HEK293 (cell line): ENCODE results near the gene RNF115.

Experiments
- GLIS1 ChIP-seq: fragments of 450-650 bp; formaldehyde crosslinking; IDR thresholded peaks from 2 replicates; pipeline ENCODE4 v1.5.1; 2016; ENCODE audit warnings: missing biosample characterization, missing genetic modification characterization
- HOXD13 ChIP-seq: sonication (generic); formaldehyde crosslinking; IDR thresholded peaks from 2 replicates; pipeline ENCODE4 v1.8.0; 2022; ENCODE audit warnings: missing genetic modification reagents, borderline replicate concordance
- IKZF3 ChIP-seq: fragments of 450-650 bp; IDR thresholded peaks from 2 replicates; pipeline ENCODE4 v1.5.0; 2018; ENCODE audit warnings: missing biosample characterization, mild to moderate bottlenecking, missing genetic modification characterization, moderate library complexity
- KLF1 ChIP-seq: fragments of 450-650 bp; formaldehyde crosslinking; IDR thresholded peaks from 2 replicates; pipeline ENCODE4 v1.5.1; 2016; ENCODE audit warnings: missing biosample characterization, missing genetic modification characterization
- KLF10 ChIP-seq: fragments of 450-650 bp; IDR thresholded peaks from 2 replicates; pipeline ENCODE4 v1.5.1; 2018; ENCODE audit warnings: missing biosample characterization, mild to moderate bottlenecking, missing genetic modification characterization
- KLF8 ChIP-seq: fragments of 450-650 bp; formaldehyde crosslinking; IDR thresholded peaks from 2 replicates; pipeline ENCODE4 v1.5.1; 2016; ENCODE audit warnings: missing biosample characterization, missing genetic modification characterization
- PRDM4 ChIP-seq: fragments of 450-650 bp; formaldehyde crosslinking; IDR thresholded peaks from 2 replicates; pipeline ENCODE4 v1.5.1; 2017; ENCODE audit warnings: missing biosample characterization, missing genetic modification characterization
- REST ChIP-seq: fragments of 450-650 bp; formaldehyde crosslinking; IDR thresholded peaks from 2 replicates; pipeline ENCODE4 v1.5.1; 2016; ENCODE audit warnings: missing biosample characterization, missing genetic modification characterization
- SP2 ChIP-seq: fragments of 450-650 bp; formaldehyde crosslinking; IDR thresholded peaks from 2 replicates; pipeline ENCODE4 v1.5.1; 2016; ENCODE audit warnings: missing biosample characterization, missing genetic modification characterization
- ZBTB17 ChIP-seq: fragments of 450-650 bp; formaldehyde crosslinking; IDR thresholded peaks from 2 replicates; pipeline ENCODE4 v1.5.1; 2016; ENCODE audit warnings: missing biosample characterization, missing genetic modification characterization
- ZBTB26 ChIP-seq: fragments of 450-650 bp; formaldehyde crosslinking; optimal IDR thresholded peaks from 2 replicates; pipeline ENCODE3; 2016; ENCODE audit warnings: missing biosample characterization, mild to moderate bottlenecking, missing genetic modification characterization
- ZBTB44 ChIP-seq: fragments of 450-650 bp; IDR thresholded peaks from 2 replicates; pipeline ENCODE4 v1.5.1; 2018; ENCODE audit warnings: missing biosample characterization, mild to moderate bottlenecking, missing genetic modification characterization
- ZBTB8A ChIP-seq: fragments of 450-650 bp; formaldehyde crosslinking; IDR thresholded peaks from 2 replicates; pipeline ENCODE4 v1.5.1; 2016; ENCODE audit warnings: missing biosample characterization, missing genetic modification characterization
- ZNF214 ChIP-seq: fragments of 450-650 bp; formaldehyde crosslinking; IDR thresholded peaks from 2 replicates; pipeline ENCODE4 v1.5.1; 2017; ENCODE audit warnings: missing biosample characterization, mild to moderate bottlenecking, missing genetic modification characterization, borderline replicate concordance
- ZNF239 ChIP-seq: fragments of 450-650 bp; formaldehyde crosslinking; IDR thresholded peaks from 2 replicates; pipeline ENCODE4 v1.5.1; 2016; ENCODE audit warnings: missing biosample characterization, missing genetic modification characterization
- ZNF266 ChIP-seq: fragments of 450-650 bp; formaldehyde crosslinking; IDR thresholded peaks from 2 replicates; pipeline ENCODE4 v1.5.1; 2016; ENCODE audit warnings: missing biosample characterization, missing genetic modification characterization, low read depth
- ZNF362 ChIP-seq: fragments of 450-650 bp; formaldehyde crosslinking; IDR thresholded peaks from 2 replicates; pipeline ENCODE4 v1.5.1; 2016; ENCODE audit warnings: missing biosample characterization, missing genetic modification characterization
- ZNF366 ChIP-seq: fragments of 450-650 bp; formaldehyde crosslinking; conservative IDR thresholded peaks from 2 replicates; pipeline ENCODE4 v1.5.1; 2016; ENCODE audit warnings: missing biosample characterization, missing genetic modification characterization
- ZNF513 ChIP-seq: fragments of 450-650 bp; IDR thresholded peaks from 2 replicates; pipeline ENCODE4 v1.5.1; 2018; ENCODE audit warnings: missing biosample characterization, missing genetic modification characterization
- ZNF585B ChIP-seq: fragments of 450-650 bp; formaldehyde crosslinking; IDR thresholded peaks from 2 replicates; pipeline ENCODE4 v1.5.1; 2016; ENCODE audit warnings: missing biosample characterization, missing genetic modification characterization
- ZNF629 ChIP-seq: fragments of 450-650 bp; formaldehyde crosslinking; IDR thresholded peaks from 2 replicates; pipeline ENCODE4 v1.5.1; 2017; ENCODE audit warnings: missing biosample characterization, missing genetic modification characterization
- ZNF785 ChIP-seq: fragments of 450-650 bp; formaldehyde crosslinking; IDR thresholded peaks from 2 replicates; pipeline ENCODE4 v1.5.1; 2016; ENCODE audit warnings: missing biosample characterization, missing genetic modification characterization

RNF115 gene

GRCh38 chr1:145859491-145860023 is 35.7 kb upstream of the RNF115 start (continued):
- TF ChIP-seq ZNF214 (tag by site-specific recombination) (no peak), ZNF585B (tag by site-specific recombination) (no peak), ZNF513 (0 out of 2 replicates have a peak, but pooled peaks have one; percentile 20), ZBTB17 (tag by site-specific recombination) (peak; percentile 68), SP2 (peak; percentile 75), KLF10 (tag by site-specific recombination) (peak; percentile 14; the same call in 1 of the 2 replicates), ZNF362 (tag by site-specific recombination) (peak; percentile 47; the same call in 1 of the 2 replicates), ZNF239 (tag by site-specific recombination) (no peak), KLF1 (peak; percentile 24; the same call in 1 of the 2 replicates), IKZF3 (tag by site-specific recombination) (peak; percentile 70; the same call in 1 of the 2 replicates), GLIS1 (tag by site-specific recombination) (peak; percentile 14; the same call in 1 of the 2 replicates), HOXD13 (CRISPR knock-in tag) (no peak), ZBTB8A (tag by site-specific recombination) (peak; percentile 22; the same call in 1 of the 2 replicates), ZNF366 (tag by site-specific recombination) (0 out of 2 replicates have a peak, but pooled peaks have one; percentile 66), KLF8 (tag by site-specific recombination) (0 out of 2 replicates have a peak, but pooled peaks have one; percentile 14), ZBTB26 (tag by site-specific recombination) (peak; percentile 38), PRDM4 (tag by site-specific recombination) (peak; percentile 7; the same call in 1 of the 2 replicates), ZNF785 (tag by site-specific recombination) (no peak), ZBTB44 (tag by site-specific recombination) (0 out of 2 replicates have a peak, but pooled peaks have one; percentile 4), REST (tag by site-specific recombination) (peak; percentile 69; the same call in 1 of the 2 replicates), ZNF266 (no peak), ZNF629 (tag by site-specific recombination) (peak; percentile 2; the same call in 1 of the 2 replicates)
